Liver (tissue), 3 donors: ENCODE data around the gene SP2.

Source experiments
- CTCF ChIP-seq: fragments of 150-350 bp; IDR thresholded peaks from 2 replicates; pipeline ENCODE4 v1.5.1; 2017; ENCODE audit warnings: improper control_type of control experiment, low read depth, low read length; ENCODE audit not compliant: missing input control
- FOXA1 ChIP-seq: IDR thresholded peaks from 2 replicates; pipeline ENCODE4 v1.6.1; 2016; ENCODE audit warnings: antibody characterized with exemption
- HNF4G ChIP-seq: IDR thresholded peaks from 2 replicates; pipeline ENCODE4 v1.6.1; 2016; ENCODE audit warnings: antibody characterized with exemption
- JUND ChIP-seq, 2 donors: IDR thresholded peaks; 2 replicates each; pipeline ENCODE4 v1.6.1; 2016; ENCODE audit warnings: antibody characterized with exemption in 2 of 2
- TAF1 ChIP-seq: conservative IDR thresholded peaks from 2 replicates; pipeline ENCODE4 v1.6.1; 2016; ENCODE audit warnings: antibody characterized with exemption, mild to moderate bottlenecking
- TF ChIP-seq, protein P1 (sequence below): IDR thresholded peaks from 2 replicates; pipeline ENCODE4 v1.6.1; 2016; ENCODE audit warnings: antibody characterized with exemption, mild to moderate bottlenecking
- donor health status: healthy.
- donor health status: healthy.

- no peak for TF ChIP-seq CTCF
- TF ChIP-seq, protein P1, sequence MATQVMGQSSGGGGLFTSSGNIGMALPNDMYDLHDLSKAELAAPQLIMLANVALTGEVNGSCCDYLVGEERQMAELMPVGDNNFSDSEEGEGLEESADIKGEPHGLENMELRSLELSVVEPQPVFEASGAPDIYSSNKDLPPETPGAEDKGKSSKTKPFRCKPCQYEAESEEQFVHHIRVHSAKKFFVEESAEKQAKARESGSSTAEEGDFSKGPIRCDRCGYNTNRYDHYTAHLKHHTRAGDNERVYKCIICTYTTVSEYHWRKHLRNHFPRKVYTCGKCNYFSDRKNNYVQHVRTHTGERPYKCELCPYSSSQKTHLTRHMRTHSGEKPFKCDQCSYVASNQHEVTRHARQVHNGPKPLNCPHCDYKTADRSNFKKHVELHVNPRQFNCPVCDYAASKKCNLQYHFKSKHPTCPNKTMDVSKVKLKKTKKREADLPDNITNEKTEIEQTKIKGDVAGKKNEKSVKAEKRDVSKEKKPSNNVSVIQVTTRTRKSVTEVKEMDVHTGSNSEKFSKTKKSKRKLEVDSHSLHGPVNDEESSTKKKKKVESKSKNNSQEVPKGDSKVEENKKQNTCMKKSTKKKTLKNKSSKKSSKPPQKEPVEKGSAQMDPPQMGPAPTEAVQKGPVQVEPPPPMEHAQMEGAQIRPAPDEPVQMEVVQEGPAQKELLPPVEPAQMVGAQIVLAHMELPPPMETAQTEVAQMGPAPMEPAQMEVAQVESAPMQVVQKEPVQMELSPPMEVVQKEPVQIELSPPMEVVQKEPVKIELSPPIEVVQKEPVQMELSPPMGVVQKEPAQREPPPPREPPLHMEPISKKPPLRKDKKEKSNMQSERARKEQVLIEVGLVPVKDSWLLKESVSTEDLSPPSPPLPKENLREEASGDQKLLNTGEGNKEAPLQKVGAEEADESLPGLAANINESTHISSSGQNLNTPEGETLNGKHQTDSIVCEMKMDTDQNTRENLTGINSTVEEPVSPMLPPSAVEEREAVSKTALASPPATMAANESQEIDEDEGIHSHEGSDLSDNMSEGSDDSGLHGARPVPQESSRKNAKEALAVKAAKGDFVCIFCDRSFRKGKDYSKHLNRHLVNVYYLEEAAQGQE = no peak
- TF ChIP-seq FOXA1 = no peak
- no peak for TF ChIP-seq HNF4G
- no peak for TF ChIP-seq TAF1
- no peak for TF ChIP-seq JUND (IDR thresholded peaks at IDR 0.05)
These were observed 4.4 kb upstream of the SP2 start for GRCh38 chr17:47891545-47892088.
